H9 (cell line): Measurements from ENCODE around the gene PCDHB7. TPM values are rescaled to one million over a fixed set of nuclear protein-coding genes. Genes with fewer than 3 reads are reported as not detected.
"Not testable (repeated sequence)": the region's sequence is repeated elsewhere in the genome, so short reads cannot be mapped to it uniquely, and the experiment has no call there.

Source experiments
- DNase-seq: peaks from one replicate; pipeline ENCODE4 v3.0.0-alpha.2; 2017
- H2AFZ ChIP-seq: one replicate; pipeline ENCODE4 v1.6.1; 2013; ENCODE audit warnings: mild to moderate bottlenecking, low read length, control low read depth, moderate library complexity
- H2AK5ac ChIP-seq: 2 replicates; pipeline ENCODE4 v1.6.1; 2013; ENCODE audit warnings: low read length, control low read depth, mixed read lengths; ENCODE audit not compliant: insufficient read length
- H2BK120ac ChIP-seq: one replicate; pipeline ENCODE4 v1.6.1; 2013; ENCODE audit warnings: low read depth, mild to moderate bottlenecking, low read length, control low read depth, inconsistent platforms; ENCODE audit not compliant: poor library complexity, severe bottlenecking
- H2BK12ac ChIP-seq: 2 replicates; pipeline ENCODE4 v1.6.1; 2013; ENCODE audit warnings: low read length, control low read depth, mixed read lengths, low read depth; ENCODE audit not compliant: insufficient read length
- H2BK15ac ChIP-seq: 2 replicates; pipeline ENCODE4 v1.6.1; 2013; ENCODE audit warnings: low read depth, low read length, control low read depth
- H2BK20ac ChIP-seq: one replicate; pipeline ENCODE4 v1.6.1; 2013; ENCODE audit warnings: low read depth, mild to moderate bottlenecking, low read length, control low read depth, inconsistent platforms; ENCODE audit not compliant: poor library complexity, severe bottlenecking
- H2BK5ac ChIP-seq: 2 replicates; pipeline ENCODE4 v1.6.1; 2013; ENCODE audit warnings: low read length, control low read depth, mixed read lengths; ENCODE audit not compliant: insufficient read length
- H3K14ac ChIP-seq: 2 replicates; pipeline ENCODE4 v1.6.1; 2013; ENCODE audit warnings: low read length, control low read depth; ENCODE audit not compliant: insufficient read depth
- H3K18ac ChIP-seq: 2 replicates; pipeline ENCODE4 v1.6.1; 2013; ENCODE audit warnings: low read depth, mild to moderate bottlenecking, mixed read lengths, low read length, control low read depth; ENCODE audit not compliant: insufficient read length
- H3K23ac ChIP-seq: 2 replicates; pipeline ENCODE4 v1.6.1; 2013; ENCODE audit warnings: low read length, control low read depth, mixed read lengths, low read depth; ENCODE audit not compliant: insufficient read length
- H3K23me2 ChIP-seq: 2 replicates; pipeline ENCODE4 v1.6.1; 2013; ENCODE audit warnings: low read depth, mild to moderate bottlenecking, mixed read lengths, low read length, control low read depth; ENCODE audit not compliant: insufficient read length, poor library complexity, severe bottlenecking
- H3K27ac ChIP-seq: 2 replicates; pipeline ENCODE4 v1.5.1; 2013; ENCODE audit warnings: low read length, control low read depth, mixed read lengths, low read depth; ENCODE audit not compliant: insufficient read length
- H3K27me3 ChIP-seq: 2 replicates; pipeline ENCODE4 v1.6.1; 2013; ENCODE audit warnings: low read length, control low read depth, inconsistent platforms; ENCODE audit not compliant: insufficient read depth
- H3K4ac ChIP-seq: 2 replicates; pipeline ENCODE4 v1.6.1; 2013; ENCODE audit warnings: low read depth, mild to moderate bottlenecking, control low read depth, inconsistent platforms, low read length, moderate library complexity
- H3K4me1 ChIP-seq: 2 replicates; pipeline ENCODE4 v1.6.1; 2013; ENCODE audit warnings: low read length, control low read depth, inconsistent platforms; ENCODE audit not compliant: insufficient read depth
- H3K4me2 ChIP-seq: 2 replicates; pipeline ENCODE4 v1.6.1; 2013; ENCODE audit warnings: low read length, control low read depth, mixed read lengths; ENCODE audit not compliant: insufficient read length, insufficient read depth
- H3K56ac ChIP-seq: 2 replicates; pipeline ENCODE4 v1.6.1; 2013; ENCODE audit warnings: low read depth, mild to moderate bottlenecking, mixed read lengths, low read length, control low read depth; ENCODE audit not compliant: insufficient read length
- H3K79me1 ChIP-seq: 2 replicates; pipeline ENCODE4 v1.6.1; 2013; ENCODE audit warnings: low read depth, mild to moderate bottlenecking, moderate library complexity, low read length, control low read depth, inconsistent platforms; ENCODE audit not compliant: insufficient read depth, poor library complexity, severe bottlenecking
- H3K79me2 ChIP-seq: 2 replicates; pipeline ENCODE4 v1.6.1; 2013; ENCODE audit warnings: low read length, control low read depth, inconsistent platforms; ENCODE audit not compliant: insufficient read depth
- H3K9ac ChIP-seq: 2 replicates; pipeline ENCODE4 v1.6.1; 2013; ENCODE audit warnings: low read length, control low read depth, mixed read lengths; ENCODE audit not compliant: insufficient read length; ENCODE audit errors: extremely low read depth
- H3K9me3 ChIP-seq: one replicate; pipeline ENCODE4 v1.6.1; 2013; ENCODE audit warnings: low read depth, low read length, inconsistent platforms; ENCODE audit not compliant: control insufficient read depth
- H3T11ph ChIP-seq: one replicate; pipeline ENCODE4 v1.6.1; 2013; ENCODE audit warnings: mild to moderate bottlenecking, low read length, control low read depth, inconsistent platforms
- H4K20me1 ChIP-seq: one replicate; pipeline ENCODE4 v1.6.1; 2013; ENCODE audit not compliant: control insufficient read depth, insufficient read length, insufficient read depth
- H4K5ac ChIP-seq: 2 replicates; pipeline ENCODE4 v1.6.1; 2013; ENCODE audit warnings: low read depth, mild to moderate bottlenecking, mixed read lengths, low read length, control low read depth; ENCODE audit not compliant: insufficient read length
- H4K8ac ChIP-seq: replicated peaks from 2 replicates; pipeline ENCODE4 v1.6.1; 2013; ENCODE audit warnings: low read length, control low read depth, mixed read lengths, low read depth; ENCODE audit not compliant: insufficient read length
- H4K91ac ChIP-seq: 2 replicates; pipeline ENCODE4 v1.6.1; 2013; ENCODE audit warnings: low read depth, mild to moderate bottlenecking, moderate library complexity, mixed read lengths, low read length, control low read depth; ENCODE audit not compliant: insufficient read length
- H3K27ac Mint-ChIP-seq, 3 experiments: 2 replicates in 2 of 3; 3 replicates in 1 of 3; pipeline ENCODE4 v1.8.0; 2020 to 2021; ENCODE audit warnings: mixed read lengths in 3 of 3, mild to moderate bottlenecking in 1 of 3, moderate library complexity in 1 of 3
- H3K27me3 Mint-ChIP-seq: 2 replicates; pipeline ENCODE4 v1.8.0; 2021; ENCODE audit warnings: low read depth, mild to moderate bottlenecking, moderate library complexity, mixed read lengths
- H3K36me3 Mint-ChIP-seq, 3 experiments: 2 replicates in 2 of 3; 3 replicates in 1 of 3; pipeline ENCODE4 v1.8.0; 2020 to 2021; ENCODE audit warnings: low read depth in 3 of 3, mixed read lengths in 3 of 3; ENCODE audit not compliant: insufficient read depth in 1 of 3
- H3K4me1 Mint-ChIP-seq, 2 experiments: 2 replicates each; pipeline ENCODE4 v1.8.0; 2020; ENCODE audit warnings: mixed read lengths in 2 of 2
- H3K4me3 Mint-ChIP-seq, 2 experiments: 2 replicates in 1 of 2; 3 replicates in 1 of 2; pipeline ENCODE4 v1.8.0; 2020 to 2021; ENCODE audit warnings: mild to moderate bottlenecking in 2 of 2, mixed read lengths in 2 of 2, moderate library complexity in 1 of 2
- H3K9me3 Mint-ChIP-seq, 2 experiments: 2 replicates in 1 of 2; 3 replicates in 1 of 2; pipeline ENCODE4 v1.8.0; 2020; ENCODE audit warnings: mild to moderate bottlenecking in 2 of 2, mixed read lengths in 2 of 2, moderate library complexity in 1 of 2
- WGBS: extraction: QIAGEN DNeasy Blood & Tissue Kit; methylation state at CpG from one replicate; pipeline ENCODE4 v1.1.7; 2013; ENCODE audit warnings: missing lambda C conversion rate, low lambda C conversion rate, mixed read lengths; ENCODE audit not compliant: insufficient read length; ENCODE audit errors: extremely low coverage; 5-methylcytosine and 5-hydroxymethylcytosine counted together
- total RNA-seq: library from RNA; stranded (reverse); gene quantifications from 2 replicates; pipeline ENCODE4 v1.2.1, GENCODE V29; 2021

Gene PCDHB7
- total RNA-seq, 1 experiment from 2014 or later = 0.52 TPM

- H2BK12ac ChIP-seq, H3K14ac ChIP-seq, H3K27ac Mint-ChIP-seq, DNase-seq, H3K27ac ChIP-seq, H3K4me3 Mint-ChIP-seq, H3K4me2 ChIP-seq, H3K4me1 ChIP-seq, H3K27me3 ChIP-seq, H4K5ac ChIP-seq, H3K23me2 ChIP-seq, H2BK120ac ChIP-seq, H3K4ac ChIP-seq, H3K79me1 ChIP-seq, H3K18ac ChIP-seq, H2BK5ac ChIP-seq, H3K23ac ChIP-seq, H3T11ph ChIP-seq, H4K91ac ChIP-seq, H4K20me1 ChIP-seq, H3K79me2 ChIP-seq, H2BK15ac ChIP-seq, H2AFZ ChIP-seq, H2BK20ac ChIP-seq, H3K9me3 ChIP-seq, H4K8ac ChIP-seq, H3K56ac ChIP-seq, H2AK5ac ChIP-seq, H3K9ac ChIP-seq: not testable (repeated sequence)
- peaks cover 4 to 14% of the 10 kb centered on the region in 2 experiments; a peak in 3 of 4 replicates for H3K4me1 Mint-ChIP-seq
- peaks cover 11 to 23% (median 16%) of the 10 kb centered on the region in 3 experiments for H3K36me3 Mint-ChIP-seq
- peaks cover 16% of the 10 kb centered on the region for H3K27me3 Mint-ChIP-seq
- WGBS = no CpG with 5 or more reads among the region's 27 CpGs
- H3K9me3 Mint-ChIP-seq = peaks cover 25 to 31% of the 10 kb centered on the region in 2 experiments
Measured at GRCh38 chr5:141210849-141211248, 38.4 kb downstream of the PCDHB7 start.
